ENCODE measurements around the gene RAD51B. TPM values are rescaled to one million over a fixed set of nuclear protein-coding genes. Genes with fewer than 3 reads are reported as not detected.
A peak's percentile ranks its signal among the peaks of the same experiment; 100 is the strongest.

RAD51B gene
- total and polyA plus RNA-seq, 9 of the 15 experiments (the other 6 are each of a cell fraction or from before 2014, with no cell fraction given) = 8.5 to 17.3 (median 11.3) TPM

- ATAC-seq = no peak
Observed at GRCh38 chr14:68458840-68459469, 639.4 kb downstream of the RAD51B start.

GRCh38 chr14:68459480-68460136, 640.0 kb downstream of the RAD51B start:
- H3K9ac ChIP-seq (ENCODE audit: insufficient read depth in 1 of 2, low read depth in 2 of 2, low read length in 2 of 2) = no peak overlapping the region
- H4K20me1 ChIP-seq (replicated peaks; ENCODE audit: control insufficient read depth, insufficient read depth, low read length) = no peaks in the 10 kb centered on the region
- DNase-seq (ENCODE audit: extremely low read depth in 1 of 4, low spot score in 3 of 4) = no peak
- no peaks in the 10 kb centered on the region for H3K79me2 ChIP-seq (ENCODE audit: control insufficient read depth, insufficient read depth, low read length)
- no peak for FAIRE-seq
- no peaks in the 10 kb centered on the region for H3K27me3 ChIP-seq (ENCODE audit: control insufficient read depth in 2 of 2, insufficient read depth in 2 of 2, low read length in 2 of 2)
- ChIA-PET CTCF (ENCODE audit: low intra/inter-chr PET ratio) (no interaction called here), POLR2A (interaction anchor here (1.0 kb wide), 1 partner anchor 11 kb away, joined by 3 read pairs; no protein-coding TSS in a partner anchor)
- no peak overlapping the region for H3K27ac ChIP-seq (ENCODE audit: extremely low read depth, low read depth, low read length)
- no peaks in the 10 kb centered on the region for H3K9me1 ChIP-seq (ENCODE audit: control insufficient read depth, insufficient read depth, low read length)
- WGBS (ENCODE audit: insufficient coverage, low coverage, missing lambda C conversion rate) = 54% methylated on average over 5 of the region's 5 CpGs
- H3K4me3 ChIP-seq = no peak overlapping the region
- in situ Hi-C loops (cut with MboI) = no loop called here
- ATAC-seq = no peak
- no peaks in the 10 kb centered on the region; a peak in 3 of 5 replicates for H3K4me1 ChIP-seq (replicated peaks in 1 of 2; ENCODE audit: control insufficient read depth in 2 of 2, insufficient read depth in 2 of 2, low read length in 2 of 2)
- H3K9me3 ChIP-seq (replicated peaks; ENCODE audit: control insufficient read depth, insufficient read depth, low read depth, low read length) = no peaks in the 10 kb centered on the region
- no TSS peak for BruUV-seq (replicated peaks)
- H2AFZ ChIP-seq (ENCODE audit: low read depth, low read length) = no peak overlapping the region
- intact Hi-C loops (cut with micrococcal nuclease) = no loop called here
- H3K36me3 ChIP-seq (ENCODE audit: control insufficient read depth, insufficient read depth, low read length) = no peaks in the 10 kb centered on the region
- H3K4me2 ChIP-seq (ENCODE audit: insufficient read depth, low read length) = no peak overlapping the region
- TF ChIP-seq ZSCAN29 (IDR thresholded peaks at IDR 0.05) (no peak), ETV5 (CRISPR knock-in tag; IDR thresholded peaks at IDR 0.05; ENCODE audit: low read depth) (no peak), ELK1 (CRISPR knock-in tag; IDR thresholded peaks at IDR 0.05) (no peak), HINFP (tag; conservative IDR thresholded peaks at IDR 0.05; ENCODE audit: low read depth) (no peak), KLF1 (tag; IDR thresholded peaks at IDR 0.05) (no peak), IRF1 (CRISPR knock-in tag; IDR thresholded peaks at IDR 0.05; ENCODE audit: borderline replicate concordance) (no peak), ZNF668 (CRISPR knock-in tag; IDR thresholded peaks at IDR 0.05) (no peak)

More at GRCh38 chr14:68458840-68459469, 639.4 kb downstream of the RAD51B start:
- no peaks in the 10 kb centered on the region; a peak in 3 of 5 replicates for H3K4me1 ChIP-seq (replicated peaks in 1 of 2; ENCODE audit: control insufficient read depth in 2 of 2, insufficient read depth in 2 of 2, low read length in 2 of 2)
- DNase-seq (ENCODE audit: extremely low read depth in 1 of 4, low spot score in 3 of 4) (no peak), FAIRE-seq (no peak)
- H4K20me1 ChIP-seq (replicated peaks; ENCODE audit: control insufficient read depth, insufficient read depth, low read length) = no peaks in the 10 kb centered on the region
- TF ChIP-seq ARID1B (IDR thresholded peaks at IDR 0.05) = no peak
- 0 out of 2 replicates have a peak, but pooled peaks have one; percentile 6 for TF ChIP-seq NFE2 (IDR thresholded peaks at IDR 0.05; ENCODE audit: low read depth)
- 0 out of 2 replicates have a peak, but pooled peaks have one; percentile 12 for TF ChIP-seq GABPA (tag; conservative IDR thresholded peaks at IDR 0.05; ENCODE audit: low read depth)
- TF ChIP-seq MAFG (tag; conservative IDR thresholded peaks at IDR 0.05) = 0 out of 2 replicates have a peak, but pooled peaks have one; percentile 11
- H3K79me2 ChIP-seq (ENCODE audit: control insufficient read depth, insufficient read depth, low read length) = no peaks in the 10 kb centered on the region
- no TSS peak for BruUV-seq (replicated peaks)
- 51% methylated on average over 5 of the region's 5 CpGs for WGBS (ENCODE audit: insufficient coverage, low coverage, missing lambda C conversion rate)
- in situ Hi-C loops (cut with MboI) (no loop called here), intact Hi-C loops (cut with micrococcal nuclease) (no loop called here)
- H3K4me2 ChIP-seq (ENCODE audit: insufficient read depth, low read length) = no peak overlapping the region
- no peak overlapping the region for H3K9ac ChIP-seq (ENCODE audit: insufficient read depth in 1 of 2, low read depth in 2 of 2, low read length in 2 of 2)
- H3K27me3 ChIP-seq (ENCODE audit: control insufficient read depth in 2 of 2, insufficient read depth in 2 of 2, low read length in 2 of 2) = no peaks in the 10 kb centered on the region
- H3K9me1 ChIP-seq (ENCODE audit: control insufficient read depth, insufficient read depth, low read length) = no peaks in the 10 kb centered on the region
- no peaks in the 10 kb centered on the region for H3K36me3 ChIP-seq (ENCODE audit: control insufficient read depth, insufficient read depth, low read length)
- POLR2A ChIA-PET = interaction anchor here (1.0 kb wide), 1 partner anchor 12 kb away, joined by 3 read pairs; no protein-coding TSS in a partner anchor
- H2AFZ ChIP-seq (ENCODE audit: low read depth, low read length) = no peak overlapping the region
- H3K27ac ChIP-seq (ENCODE audit: extremely low read depth, low read depth, low read length) = no peak overlapping the region
- H3K9me3 ChIP-seq (replicated peaks; ENCODE audit: control insufficient read depth, insufficient read depth, low read depth, low read length) = no peaks in the 10 kb centered on the region
- CTCF ChIA-PET (ENCODE audit: low intra/inter-chr PET ratio) = no interaction called here
- H3K4me3 ChIP-seq = no peak overlapping the region

Measured in K562 (cell line).